H1 (cell line): Measurements from ENCODE around the gene CAMTA1. TPM values are rescaled to one million over a fixed set of nuclear protein-coding genes. Genes with fewer than 3 reads are reported as not detected.
A peak's percentile ranks its signal among the peaks of the same experiment; 100 is the strongest.

Experiments
- CTCF ChIA-PET: fragments of 300-600 bp; sonication (Branson Sonifier 250); formaldehyde crosslinking; loops from one replicate; lab custom pipeline; 2021; ENCODE audit not compliant: partially characterized antibody; lab: Charles Lee
- POLR2A ChIA-PET: fragments of 300-600 bp; sonication (Branson Sonifier 250); formaldehyde crosslinking; loops from one replicate; lab custom pipeline; 2021; ENCODE audit warnings: inconsistent platforms; ENCODE audit not compliant: partially characterized antibody; lab: Charles Lee
- DNase-seq, 2 experiments: peaks; one replicate each; pipeline versions ENCODE4 v3.0.0 to v3.0.0-alpha.2; 2010 to 2022; ENCODE audit warnings: low spot score in 2 of 2, low read depth in 1 of 2, mixed read lengths in 1 of 2
- FAIRE-seq: peaks from 2 replicates; lab custom pipeline; 2011; peaks lifted over from hg19 to GRCh38; lab: Jason Lieb, UNC
- H2AFZ ChIP-seq: 2 replicates; pipeline ENCODE4 v1.8.1; 2012; ENCODE audit warnings: low read length, inconsistent platforms
- H2AK5ac ChIP-seq: 2 replicates; pipeline ENCODE4 v1.6.1; 2013; ENCODE audit warnings: low read depth, low read length
- H2BK120ac ChIP-seq: replicated peaks from 2 replicates; pipeline ENCODE3; 2013; ENCODE audit warnings: low read depth, low read length, inconsistent platforms
- H2BK12ac ChIP-seq: 2 replicates; pipeline ENCODE4 v1.6.1; 2013; ENCODE audit warnings: low read depth, low read length
- H2BK15ac ChIP-seq: 2 replicates; pipeline ENCODE4 v1.6.1; 2013; ENCODE audit warnings: low read length
- H2BK20ac ChIP-seq: 2 replicates; pipeline ENCODE4 v1.6.1; 2013; ENCODE audit warnings: low read length
- H2BK5ac ChIP-seq: 2 replicates; pipeline ENCODE4 v1.6.1; 2013; ENCODE audit warnings: low read depth, low read length
- H3K14ac ChIP-seq: 2 replicates; pipeline ENCODE4 v1.6.1; 2013; ENCODE audit warnings: inconsistent platforms; ENCODE audit not compliant: insufficient read length
- H3K18ac ChIP-seq: 2 replicates; pipeline ENCODE4 v1.6.1; 2013; ENCODE audit warnings: low read length; ENCODE audit errors: extremely low read depth
- H3K23ac ChIP-seq: 2 replicates; pipeline ENCODE4 v1.6.1; 2013; ENCODE audit warnings: inconsistent platforms; ENCODE audit not compliant: insufficient read length
- H3K23me2 ChIP-seq: 2 replicates; pipeline ENCODE4 v1.6.1; 2013; ENCODE audit warnings: low read depth, low read length
- H3K27ac ChIP-seq: 2 replicates; pipeline ENCODE4 v1.6.1; 2011; ENCODE audit warnings: low read depth, low read length, inconsistent platforms
- H3K27me3 ChIP-seq, 4 experiments: replicated peaks in 1 of 4; 1 replicate in 1 of 4; 2 replicates in 3 of 4; pipeline versions ENCODE4 v1.6.1 to v1.8.1; 2011 to 2013; ENCODE audit warnings: low read length in 3 of 4, mild to moderate bottlenecking in 3 of 4, inconsistent platforms in 2 of 4, mixed read lengths in 2 of 4, moderate library complexity in 1 of 4; ENCODE audit not compliant: control insufficient read depth in 3 of 4, insufficient read depth in 3 of 4; ENCODE audit errors: extremely low read depth in 1 of 4
- H3K36me3 ChIP-seq, 4 experiments: 2 replicates each; pipeline versions ENCODE4 v1.6.1 to v1.8.1; 2011 to 2013; ENCODE audit warnings: mild to moderate bottlenecking in 4 of 4, low read length in 3 of 4, moderate library complexity in 2 of 4, control low read depth in 1 of 4, inconsistent platforms in 1 of 4; ENCODE audit not compliant: insufficient read depth in 4 of 4, control insufficient read depth in 2 of 4
- H3K4ac ChIP-seq: replicated peaks from 2 replicates; pipeline ENCODE3; 2013; ENCODE audit warnings: low read length, low read depth, mixed read lengths, inconsistent platforms; ENCODE audit not compliant: insufficient read length
- H3K4me1 ChIP-seq, 4 experiments: replicated peaks in 1 of 4; 1 replicate in 1 of 4; 2 replicates in 3 of 4; pipeline versions ENCODE4 v1.6.1 to v1.8.1; 2011 to 2013; ENCODE audit warnings: low read length in 3 of 4, inconsistent platforms in 2 of 4, mixed read lengths in 1 of 4; ENCODE audit not compliant: insufficient read depth in 4 of 4, control insufficient read depth in 3 of 4
- H3K4me2 ChIP-seq, 2 experiments: 2 replicates each; pipeline versions ENCODE4 v1.6.1 to v1.8.1; 2011 to 2013; ENCODE audit warnings: low read depth in 2 of 2, low read length in 2 of 2, control low read depth in 1 of 2, inconsistent platforms in 1 of 2, mild to moderate bottlenecking in 1 of 2; ENCODE audit not compliant: insufficient read depth in 1 of 2
- H3K4me3 ChIP-seq, 4 experiments: fragments of 200-600, 300-600 bp in 1 of 4; sonication (generic), shearing (Covaris generic), sonication (Bioruptor Twin) in 1 of 4; 2 replicates each; pipeline versions ENCODE4 v1.5.1 to v1.8.1; 2011 to 2016; ENCODE audit warnings: low read length in 4 of 4, low read depth in 3 of 4, control low read depth in 2 of 4, inconsistent platforms in 2 of 4, mild to moderate bottlenecking in 2 of 4, mixed read lengths in 1 of 4, moderate library complexity in 1 of 4; ENCODE audit not compliant: insufficient read depth in 2 of 4; ENCODE audit errors: extremely low read depth in 1 of 4
- H3K56ac ChIP-seq: replicated peaks from 2 replicates; pipeline ENCODE3; 2013; ENCODE audit warnings: low read depth, mild to moderate bottlenecking, mixed read lengths, low read length, inconsistent platforms; ENCODE audit not compliant: insufficient read length
- H3K79me1 ChIP-seq: 2 replicates; pipeline ENCODE4 v1.6.1; 2013; ENCODE audit warnings: low read depth, low read length, control low read depth
- H3K79me2 ChIP-seq, 2 experiments: 2 replicates each; pipeline versions ENCODE4 v1.6.1 to v1.8.1; 2012 to 2013; ENCODE audit warnings: low read length in 2 of 2, mild to moderate bottlenecking in 2 of 2, inconsistent platforms in 1 of 2; ENCODE audit not compliant: insufficient read depth in 2 of 2, control insufficient read depth in 1 of 2
- H3K9ac ChIP-seq, 4 experiments: replicated peaks in 1 of 4; 1 replicate in 1 of 4; 2 replicates in 3 of 4; pipeline versions ENCODE4 v1.6.1 to v1.8.1; 2011 to 2013; ENCODE audit warnings: low read depth in 3 of 4, low read length in 3 of 4, control low read depth in 2 of 4, mild to moderate bottlenecking in 2 of 4, moderate library complexity in 2 of 4, inconsistent platforms in 1 of 4; ENCODE audit errors: extremely low read depth in 1 of 4
- H3K9me3 ChIP-seq, 2 experiments: 2 replicates each; pipeline versions ENCODE4 v1.6.1 to v1.8.1; 2012 to 2013; ENCODE audit warnings: mild to moderate bottlenecking in 2 of 2, moderate library complexity in 2 of 2, control low read depth in 1 of 2, inconsistent platforms in 1 of 2, low read depth in 1 of 2, low read length in 1 of 2, mixed read lengths in 1 of 2; ENCODE audit not compliant: insufficient read depth in 2 of 2
- H4K20me1 ChIP-seq, 2 experiments: replicated peaks in 1 of 2; 2 replicates each; pipeline versions ENCODE3 to v1.8.1; 2011 to 2013; ENCODE audit warnings: inconsistent platforms in 2 of 2, low read length in 2 of 2, mild to moderate bottlenecking in 1 of 2; ENCODE audit not compliant: insufficient read depth in 2 of 2, control insufficient read depth in 1 of 2
- H4K5ac ChIP-seq: 2 replicates; pipeline ENCODE4 v1.6.1; 2013; ENCODE audit warnings: low read length, low read depth, mixed read lengths, inconsistent platforms; ENCODE audit not compliant: insufficient read length
- H4K8ac ChIP-seq: 2 replicates; pipeline ENCODE4 v1.8.0; 2013; ENCODE audit warnings: mild to moderate bottlenecking, moderate library complexity, low read length, inconsistent platforms; ENCODE audit not compliant: insufficient read depth; ENCODE audit errors: extremely low read depth
- H4K91ac ChIP-seq: replicated peaks from 2 replicates; pipeline ENCODE3; 2013; ENCODE audit warnings: low read length, mixed read lengths, inconsistent platforms; ENCODE audit not compliant: insufficient read length
- GTF2F1 ChIP-seq: IDR thresholded peaks from 2 replicates; pipeline ENCODE4 v1.6.1; 2012; ENCODE audit warnings: low read depth, low read length, improper control_type of control experiment, borderline replicate concordance
- HDAC2 ChIP-seq, 2 experiments: fragments of 300-600 bp in 1 of 2; sonication (generic) in 1 of 2; IDR thresholded peaks; 2 replicates each; pipeline ENCODE4 v1.6.1; 2011 to 2012; ENCODE audit warnings: low read depth in 2 of 2, low read length in 2 of 2, mild to moderate bottlenecking in 2 of 2, moderate library complexity in 2 of 2, borderline replicate concordance in 1 of 2, inconsistent platforms in 1 of 2
- JUND ChIP-seq: IDR thresholded peaks from 2 replicates; pipeline ENCODE4 v1.6.1; 2011; ENCODE audit warnings: mild to moderate bottlenecking, improper control_type of control experiment, low read length
- MAFK ChIP-seq: IDR thresholded peaks from 2 replicates; pipeline ENCODE4 v1.6.1; 2012; ENCODE audit warnings: low read depth, mild to moderate bottlenecking, improper control_type of control experiment, low read length
- RAD21 ChIP-seq, 2 experiments: IDR thresholded peaks in 1 of 2; conservative IDR thresholded peaks in 1 of 2; 2 replicates each; pipeline ENCODE4 v1.6.1; 2011; ENCODE audit warnings: low read depth in 2 of 2, low read length in 2 of 2, improper control_type of control experiment in 1 of 2, inconsistent platforms in 1 of 2, mild to moderate bottlenecking in 1 of 2, moderate library complexity in 1 of 2
- RFX5 ChIP-seq: IDR thresholded peaks from 2 replicates; pipeline ENCODE4 v1.6.1; 2011; ENCODE audit warnings: low read depth, low read length, improper control_type of control experiment, borderline replicate concordance
- SIN3A ChIP-seq, 2 experiments: IDR thresholded peaks in 1 of 2; conservative IDR thresholded peaks in 1 of 2; 2 replicates each; pipeline ENCODE4 v1.6.1; 2011 to 2012; ENCODE audit warnings: low read length in 2 of 2, improper control_type of control experiment in 1 of 2, low read depth in 1 of 2, mild to moderate bottlenecking in 1 of 2
- WGBS, 2 experiments: shearing (Covaris generic) in 1 of 2; methylation state at CpG; one replicate each; pipeline versions ENCODE4 v1.1.6 to v1.1.7; 2013 to 2015; ENCODE audit warnings: low lambda C conversion rate in 2 of 2, mixed read lengths in 2 of 2, inconsistent platforms in 1 of 2, low coverage in 1 of 2, missing lambda C conversion rate in 1 of 2; ENCODE audit not compliant: insufficient replicate concordance in 2 of 2, insufficient coverage in 1 of 2, insufficient read length in 1 of 2; ENCODE audit errors: extremely low coverage in 1 of 2, missing lambda C conversion rate in 1 of 2; 5-methylcytosine and 5-hydroxymethylcytosine counted together
- polyA plus RNA-seq, 7 experiments: library from polyadenylated mRNA; depleted of rRNA in 3 of 7; stranded (reverse) in 5 of 7; unstranded in 2 of 7; fragments of >200 nt in 5 of 7; fragments of 200-250 nt in 2 of 7; gene quantifications; 1 replicate in 5 of 7; 2 replicates in 1 of 7; 4 replicates in 1 of 7; pipeline versions ENCODE4 v1.2.1 to v1.2.3, GENCODE V29; 2011 to 2013; ENCODE audit warnings: missing spikeins in 2 of 7, mixed read lengths in 2 of 7
- total RNA-seq: library from RNA; stranded (reverse); fragmentation: NEBNext Ultra II Directional; extraction: Animal tissue kit (Norgen Biotek cat#: 25700); gene quantifications from 2 replicates; pipeline ENCODE4 v1.2.1, GENCODE V29; 2021

The CAMTA1 gene
- total and polyA plus RNA-seq, 2 of the 8 experiments (the other 6 are each of a cell fraction or from before 2014, with no cell fraction given) = 65.0 to 119 TPM

GRCh38 chr1:7207875-7208646 is 422.8 kb downstream of the CAMTA1 start:
- Histone ChIP-seq H3K27ac (no peak overlapping the region), H3K79me2 (no peaks in the 10 kb centered on the region), H3K9ac (no peak overlapping the region), H2BK15ac (no peak overlapping the region), H3K18ac (no peak overlapping the region; the same call in 1 of the 2 replicates), H4K20me1 (no peaks in the 10 kb centered on the region), H3K4me1 (peaks cover 0 to 2% (median 0%) of the 10 kb centered on the region in 4 experiments; a peak in 1 of 7 replicates), H3K79me1 (no peaks in the 10 kb centered on the region), H3K4me2 (no peak overlapping the region), H3K36me3 (no peaks in the 10 kb centered on the region), H2BK120ac (no peak overlapping the region), H2BK12ac (peak overlapping the region; percentile 41; the same call in 1 of the 2 replicates), H4K8ac (no peak overlapping the region), H2AFZ (peak overlapping the region; percentile 74), H2BK20ac (no peak overlapping the region), H3K14ac (no peak overlapping the region), H2BK5ac (no peak overlapping the region), H4K91ac (no peak overlapping the region), H3K27me3 (no peaks in the 10 kb centered on the region), H3K56ac (no peak overlapping the region), H3K4ac (no peak overlapping the region), H2AK5ac (no peak overlapping the region), H4K5ac (no peak overlapping the region), H3K4me3 (no peak overlapping the region), H3K23me2 (no peaks in the 10 kb centered on the region), H3K23ac (no peak overlapping the region), H3K9me3 (no peaks in the 10 kb centered on the region)
- WGBS, 2 experiments = 53% methylated on average over 6 of the region's 6 CpGs; no CpG with 5 or more reads in 1 of the 2 experiments
- ChIA-PET POLR2A (interaction anchor here (0.9 kb wide), 1 partner anchor 506 kb away, joined by 4 read pairs; the partner anchor contains the start of gene DNAJC11), CTCF (interaction anchor here (0.5 to 4.3 kb wide), 77 partner anchors 9 to 535 kb away, joined by 3 to 70 read pairs (median 4); no protein-coding TSS in a partner anchor)
- FAIRE-seq (peak; percentile 98), DNase-seq (peak; percentile 59 to 86)
- TF ChIP-seq RAD21 (IDR thresholded peaks at IDR 0.05 in 1 of 2, conservative IDR thresholded peaks at IDR 0.05 in 1 of 2; ENCODE audit: low read depth in 2 of 2, low read length in 2 of 2) (peak; percentile 99), MAFK (peak; percentile 84), HDAC2 (IDR thresholded peaks at IDR 0.05; ENCODE audit: borderline replicate concordance in 1 of 2, low read depth in 2 of 2, low read length in 2 of 2) (no peak), GTF2F1 (no peak), RFX5 (no peak), JUND (peak; percentile 43; the same call in 1 of the 2 replicates), SIN3A (conservative IDR thresholded peaks at IDR 0.05 in 1 of 2, IDR thresholded peaks at IDR 0.05 in 1 of 2; ENCODE audit: low read depth in 1 of 2, low read length in 2 of 2) (0 out of 4 replicates have a peak, but pooled peaks of 1 of the 2 experiments have one; percentile 31)
